ENCODE measurements around the gene CDO1.

CDO1 gene

GRCh38 chr5:115816226-115817081 is at the start of gene CDO1:
TSS of gene CDO1 (minus strand) at chr5:115816659. CDS start at chr5:115816397, 262 bp downstream.
- DNase-seq = peak; percentile 44 to 54

GRCh38 chr5:115859378-115859777 is 42.9 kb upstream of the CDO1 start:
- DNase-seq = no peak

- no peak for DNase-seq
Measured at GRCh38 chr5:115858396-115858795, 41.9 kb upstream of the CDO1 start.

GRCh38 chr5:115857626-115858349 is 41.3 kb upstream of the CDO1 start:
- DNase-seq = no peak

- DNase-seq = no peak
Measured at GRCh38 chr5:115857057-115857479, 40.6 kb upstream of the CDO1 start.

GRCh38 chr5:115855959-115856358 is 39.5 kb upstream of the CDO1 start:
- DNase-seq = no peak

GRCh38 chr5:115854139-115854538 is 37.7 kb upstream of the CDO1 start:
- DNase-seq = no peak

GRCh38 chr5:115850744-115851416 is 34.4 kb upstream of the CDO1 start:
- DNase-seq = no peak

- DNase-seq = no peak
Measured at GRCh38 chr5:115849258-115849798, 32.9 kb upstream of the CDO1 start.

GRCh38 chr5:115847290-115847689 is 30.8 kb upstream of the CDO1 start:
- DNase-seq = no peak

GRCh38 chr5:115844321-115844817 is 27.9 kb upstream of the CDO1 start:
- no peak for DNase-seq

- no peak for DNase-seq
Measured at GRCh38 chr5:115843444-115844130, 27.1 kb upstream of the CDO1 start.

- no peak for DNase-seq
Measured at GRCh38 chr5:115842952-115843351, 26.5 kb upstream of the CDO1 start.

- peak in 1 of 2 experiments; percentile 45 for DNase-seq
Measured at GRCh38 chr5:115842089-115842935, 25.9 kb upstream of the CDO1 start.

- peak; percentile 94 to 95 for DNase-seq
Measured at GRCh38 chr5:115841382-115842088, 25.1 kb upstream of the CDO1 start, which contains the start of the genes AP3S1 and ATG12. TSS of gene AP3S1 (plus strand) at chr5:115841935. CDS start at chr5:115842038, 103 bp downstream. TSS of gene ATG12 (minus strand) at chr5:115841565. CDS start at chr5:115841552, 13 bp downstream.

GRCh38 chr5:115840873-115841272 is 24.4 kb upstream of the CDO1 start:
- no peak for DNase-seq

- DNase-seq = peak; percentile 35 to 39
Measured at GRCh38 chr5:115838885-115839518, 22.5 kb upstream of the CDO1 start.

- DNase-seq = no peak
Measured at GRCh38 chr5:115835481-115835880, 19.0 kb upstream of the CDO1 start.

GRCh38 chr5:115831163-115831768 is 14.8 kb upstream of the CDO1 start:
- no peak for DNase-seq
